Chondrocyte (in vitro differentiated cells): ENCODE data around the gene S100A11. TPM values are rescaled to one million over a fixed set of nuclear protein-coding genes. Genes with fewer than 3 reads are reported as not detected.

ENCODE experiments used
- DNase-seq: peaks from one replicate; pipeline ENCODE4 v3.0.0; 2021; ENCODE audit warnings: mixed read lengths, low spot score
- H3K27ac Mint-ChIP-seq: one replicate; pipeline ENCODE4 v1.8.0; 2021; ENCODE audit warnings: mild to moderate bottlenecking, moderate library complexity, mixed read lengths; ENCODE audit not compliant: unreplicated experiment
- H3K27me3 Mint-ChIP-seq: 2 replicates; pipeline ENCODE4 v1.8.0; 2021; ENCODE audit warnings: low read depth, mixed read lengths
- H3K36me3 Mint-ChIP-seq: 2 replicates; pipeline ENCODE4 v1.8.0; 2021; ENCODE audit warnings: low read depth, mixed read lengths
- H3K4me1 Mint-ChIP-seq: 2 replicates; pipeline ENCODE4 v1.8.0; 2021; ENCODE audit warnings: low read depth, mild to moderate bottlenecking, mixed read lengths
- H3K4me3 Mint-ChIP-seq: one replicate; pipeline ENCODE4 v1.8.0; 2021; ENCODE audit warnings: mild to moderate bottlenecking, moderate library complexity, mixed read lengths; ENCODE audit not compliant: unreplicated experiment
- H3K9me3 Mint-ChIP-seq: 2 replicates; pipeline ENCODE4 v1.8.0; 2021; ENCODE audit warnings: low read depth, mixed read lengths
- total RNA-seq: library from RNA; stranded (reverse); gene quantifications from 3 replicates; pipeline ENCODE4 v1.2.1, GENCODE V29; 2021
- TF ChIP-seq, protein P1 (sequence below): fragments of 200-600 bp; sonication (generic); IDR thresholded peaks from 2 replicates; pipeline ENCODE4 v1.5.0; 2021; ENCODE audit warnings: antibody characterized with exemption, mild to moderate bottlenecking, moderate library complexity

S100A11 gene
- total RNA-seq, 1 donor from 2014 or later = 741 TPM

DNA sequence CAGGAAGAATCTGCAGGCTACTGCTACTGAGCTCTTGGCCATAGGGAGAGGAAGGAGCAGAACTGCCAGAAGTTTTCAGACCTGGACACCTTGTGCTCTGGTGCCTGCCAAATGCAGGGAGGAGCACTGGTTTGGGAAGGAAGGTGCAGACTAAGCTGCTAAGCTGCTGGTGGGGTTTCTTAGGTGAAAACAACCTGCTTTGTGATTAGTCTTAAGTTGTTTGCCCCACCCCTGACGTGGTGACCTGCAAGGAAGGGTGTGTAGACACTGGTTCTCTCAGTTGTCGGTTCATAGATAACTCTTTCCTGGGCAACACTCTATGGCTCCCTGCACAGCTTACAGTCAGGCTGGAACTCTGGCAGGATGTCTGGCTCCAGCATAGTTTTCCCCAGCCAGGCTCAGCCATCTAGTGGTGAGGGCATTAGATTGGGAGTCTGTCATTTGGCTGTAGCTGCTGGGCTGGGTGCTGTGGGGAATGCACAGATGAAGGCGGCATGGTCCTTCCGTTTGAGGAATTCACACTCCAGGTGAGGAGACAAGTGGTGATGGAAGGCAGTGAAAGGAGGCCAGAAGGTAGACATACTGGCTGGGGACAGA lies 32.9 kb downstream of the S100A11 start:
- no peak for DNase-seq
- TF ChIP-seq, protein P1, sequence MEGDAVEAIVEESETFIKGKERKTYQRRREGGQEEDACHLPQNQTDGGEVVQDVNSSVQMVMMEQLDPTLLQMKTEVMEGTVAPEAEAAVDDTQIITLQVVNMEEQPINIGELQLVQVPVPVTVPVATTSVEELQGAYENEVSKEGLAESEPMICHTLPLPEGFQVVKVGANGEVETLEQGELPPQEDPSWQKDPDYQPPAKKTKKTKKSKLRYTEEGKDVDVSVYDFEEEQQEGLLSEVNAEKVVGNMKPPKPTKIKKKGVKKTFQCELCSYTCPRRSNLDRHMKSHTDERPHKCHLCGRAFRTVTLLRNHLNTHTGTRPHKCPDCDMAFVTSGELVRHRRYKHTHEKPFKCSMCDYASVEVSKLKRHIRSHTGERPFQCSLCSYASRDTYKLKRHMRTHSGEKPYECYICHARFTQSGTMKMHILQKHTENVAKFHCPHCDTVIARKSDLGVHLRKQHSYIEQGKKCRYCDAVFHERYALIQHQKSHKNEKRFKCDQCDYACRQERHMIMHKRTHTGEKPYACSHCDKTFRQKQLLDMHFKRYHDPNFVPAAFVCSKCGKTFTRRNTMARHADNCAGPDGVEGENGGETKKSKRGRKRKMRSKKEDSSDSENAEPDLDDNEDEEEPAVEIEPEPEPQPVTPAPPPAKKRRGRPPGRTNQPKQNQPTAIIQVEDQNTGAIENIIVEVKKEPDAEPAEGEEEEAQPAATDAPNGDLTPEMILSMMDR = peak; percentile 33
- H3K9me3 Mint-ChIP-seq = no peaks in the 10 kb centered on the region
- H3K36me3 Mint-ChIP-seq = no peaks in the 10 kb centered on the region
- no peak overlapping the region for H3K4me3 Mint-ChIP-seq
- H3K27ac Mint-ChIP-seq = no peak overlapping the region
- peaks cover 47% of the 10 kb centered on the region for H3K27me3 Mint-ChIP-seq
- H3K4me1 Mint-ChIP-seq = peaks cover 7% of the 10 kb centered on the region

DNA sequence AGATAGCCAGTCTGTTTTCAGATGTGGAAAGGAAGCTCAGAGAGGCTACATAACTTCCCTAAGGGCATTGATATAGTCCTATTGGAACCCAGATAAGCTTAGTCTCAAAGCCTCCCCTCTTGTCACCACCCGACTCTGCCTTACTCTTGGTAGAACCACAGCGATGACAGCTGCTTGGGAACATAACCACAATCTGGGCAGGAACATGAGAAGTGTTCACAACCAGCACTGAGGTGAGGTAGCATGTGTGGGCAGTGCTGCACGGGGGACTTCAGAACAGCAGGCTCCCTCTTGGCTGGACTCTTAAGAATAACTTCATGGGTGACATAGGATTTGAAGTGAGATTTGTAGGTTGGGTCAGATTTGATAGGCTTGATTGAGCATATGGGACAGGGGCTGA lies 33.8 kb downstream of the S100A11 start:
- Mint-ChIP-seq H3K36me3 (no peaks in the 10 kb centered on the region), H3K9me3 (no peaks in the 10 kb centered on the region), H3K4me3 (no peak overlapping the region), H3K27ac (no peak overlapping the region), H3K27me3 (peaks cover 39% of the 10 kb centered on the region), H3K4me1 (peaks cover 8% of the 10 kb centered on the region)
- TF ChIP-seq, protein P1 = no peak
- DNase-seq = no peak

DNA sequence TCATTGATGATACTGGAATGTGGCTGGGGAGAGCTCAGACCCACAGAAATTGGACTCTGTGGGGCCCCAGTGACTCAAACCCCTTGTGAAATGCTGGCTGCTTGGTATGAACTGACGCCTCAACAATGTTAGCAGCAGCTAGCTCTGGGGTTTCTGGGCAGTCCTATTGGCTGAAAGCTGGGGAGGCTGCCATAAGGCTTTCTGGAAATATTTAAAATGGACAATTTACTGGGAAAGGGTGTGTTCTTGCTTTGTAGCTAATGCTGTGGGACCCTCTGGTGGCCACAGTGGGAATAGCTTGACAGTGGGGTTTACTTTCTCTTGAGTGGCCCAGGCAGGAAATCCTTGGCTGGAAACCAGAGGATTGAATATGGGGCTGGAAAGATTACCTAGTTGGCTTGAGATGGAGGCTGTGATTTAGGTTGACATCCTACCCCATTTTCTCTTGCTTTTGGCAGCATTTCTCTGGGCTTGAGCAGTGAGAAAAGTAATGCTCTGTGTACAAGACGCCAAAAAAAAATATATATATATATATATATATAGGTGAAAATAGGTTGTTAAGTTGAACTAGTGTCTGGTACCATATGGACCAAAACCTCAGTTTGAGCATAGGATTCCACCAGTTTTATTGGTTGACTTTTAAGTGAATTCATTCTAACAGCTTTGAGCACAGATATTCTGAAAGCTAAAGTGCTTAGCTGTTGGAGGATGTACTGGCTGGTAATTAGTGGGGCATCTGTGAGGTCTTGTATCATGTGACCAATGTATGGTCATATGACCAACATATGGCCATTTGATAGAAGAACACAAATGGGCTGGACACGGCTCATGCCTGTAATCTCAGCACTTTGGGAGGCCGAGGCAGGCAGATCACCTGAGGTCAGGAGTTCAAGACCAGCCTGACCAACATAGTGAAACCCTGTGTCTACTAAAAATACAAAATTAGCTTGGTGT lies 34.9 kb downstream of the S100A11 start:
- H3K27me3 Mint-ChIP-seq = peaks cover 31% of the 10 kb centered on the region
- H3K27ac Mint-ChIP-seq = peak overlapping the region; percentile 36
- H3K4me3 Mint-ChIP-seq = no peak overlapping the region
- H3K36me3 Mint-ChIP-seq = no peaks in the 10 kb centered on the region
- TF ChIP-seq, protein P1 = peak; percentile 96
- H3K9me3 Mint-ChIP-seq = no peaks in the 10 kb centered on the region
- no peak for DNase-seq
- H3K4me1 Mint-ChIP-seq = peaks cover 8% of the 10 kb centered on the region

DNA sequence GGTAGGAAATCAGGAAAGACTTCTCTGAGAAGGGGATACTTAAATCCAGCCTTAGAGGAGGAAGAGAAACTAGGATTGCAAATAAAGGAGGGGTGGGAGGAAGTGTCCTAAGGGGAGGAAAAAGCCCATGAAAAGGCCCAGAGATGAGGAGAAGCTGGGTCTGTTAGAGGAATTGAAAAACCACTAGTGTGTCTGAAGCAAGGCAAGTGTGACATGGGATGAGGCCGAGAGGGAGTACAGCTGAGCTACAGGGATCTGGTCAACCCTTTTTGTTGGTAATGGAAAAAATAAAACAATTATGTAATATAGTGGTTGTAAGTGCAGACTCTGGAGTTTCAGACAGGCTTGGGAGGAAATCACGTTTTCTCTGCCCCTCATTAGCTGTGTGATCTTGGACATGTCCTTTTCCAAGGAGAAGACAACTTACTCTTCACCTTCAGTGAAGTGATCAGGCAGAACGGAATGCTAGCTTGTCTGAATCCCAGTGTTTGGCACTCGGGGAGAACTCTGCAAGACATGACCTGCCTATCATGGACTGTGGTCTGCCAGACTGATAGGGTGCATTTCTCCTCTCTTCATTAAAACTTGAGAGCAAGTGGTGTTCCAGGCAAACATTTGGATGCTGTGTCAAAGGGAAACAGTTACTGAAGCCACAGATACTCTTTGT lies 35.7 kb downstream of the S100A11 start:
- H3K4me1 Mint-ChIP-seq = peaks cover 8% of the 10 kb centered on the region
- H3K9me3 Mint-ChIP-seq = no peaks in the 10 kb centered on the region
- peak overlapping the region; percentile 36 for H3K27ac Mint-ChIP-seq

More for the DNA sequence above, 35.7 kb downstream of the S100A11 start:
- Mint-ChIP-seq H3K4me3 (no peak overlapping the region), H3K36me3 (no peaks in the 10 kb centered on the region), H3K27me3 (peaks cover 28% of the 10 kb centered on the region)
- TF ChIP-seq, protein P1 = no peak
- DNase-seq = no peak
